ENCODE measurements around the gene XPNPEP1.

- TF ChIP-seq POLR2A (IDR thresholded peaks at IDR 0.05) (no peak), CTCF (IDR thresholded peaks at IDR 0.05) (no peak), POLR2AphosphoS5 (IDR thresholded peaks at IDR 0.05) (no peak), EP300 (IDR thresholded peaks at IDR 0.05; ENCODE audit: low read depth) (no peak)
Measured at GRCh38 chr10:109893386-109893785, 29.9 kb downstream of the XPNPEP1 start.

All from transverse colon (tissue), 4 donors.